HUES6 (cell line): ENCODE data around the gene WWTR1.

ENCODE experiments used
- H3K27ac ChIP-seq: 2 replicates; pipeline ENCODE4 v1.7.0; 2013; ENCODE audit warnings: low read depth, mild to moderate bottlenecking, low read length, inconsistent platforms
- H3K27me3 ChIP-seq: 2 replicates; pipeline ENCODE4 v1.6.1; 2013; ENCODE audit warnings: low read length; ENCODE audit not compliant: control insufficient read depth, insufficient read depth
- H3K36me3 ChIP-seq: 2 replicates; pipeline ENCODE4 v1.6.1; 2013; ENCODE audit warnings: low read length; ENCODE audit not compliant: control insufficient read depth, insufficient read depth
- H3K4me1 ChIP-seq: 2 replicates; pipeline ENCODE4 v1.6.1; 2013; ENCODE audit warnings: low read length; ENCODE audit not compliant: control insufficient read depth, insufficient read depth
- H3K4me3 ChIP-seq: 2 replicates; pipeline ENCODE4 v1.5.1; 2013; ENCODE audit warnings: low read depth, low read length
- H3K9ac ChIP-seq: one replicate; pipeline ENCODE4 v1.6.1; 2013; ENCODE audit warnings: mild to moderate bottlenecking, low read length
- H3K9me3 ChIP-seq: 2 replicates; pipeline ENCODE4 v1.6.1; 2013; ENCODE audit warnings: low read depth, low read length; ENCODE audit not compliant: control insufficient read depth, insufficient read depth

Gene WWTR1

DNA sequence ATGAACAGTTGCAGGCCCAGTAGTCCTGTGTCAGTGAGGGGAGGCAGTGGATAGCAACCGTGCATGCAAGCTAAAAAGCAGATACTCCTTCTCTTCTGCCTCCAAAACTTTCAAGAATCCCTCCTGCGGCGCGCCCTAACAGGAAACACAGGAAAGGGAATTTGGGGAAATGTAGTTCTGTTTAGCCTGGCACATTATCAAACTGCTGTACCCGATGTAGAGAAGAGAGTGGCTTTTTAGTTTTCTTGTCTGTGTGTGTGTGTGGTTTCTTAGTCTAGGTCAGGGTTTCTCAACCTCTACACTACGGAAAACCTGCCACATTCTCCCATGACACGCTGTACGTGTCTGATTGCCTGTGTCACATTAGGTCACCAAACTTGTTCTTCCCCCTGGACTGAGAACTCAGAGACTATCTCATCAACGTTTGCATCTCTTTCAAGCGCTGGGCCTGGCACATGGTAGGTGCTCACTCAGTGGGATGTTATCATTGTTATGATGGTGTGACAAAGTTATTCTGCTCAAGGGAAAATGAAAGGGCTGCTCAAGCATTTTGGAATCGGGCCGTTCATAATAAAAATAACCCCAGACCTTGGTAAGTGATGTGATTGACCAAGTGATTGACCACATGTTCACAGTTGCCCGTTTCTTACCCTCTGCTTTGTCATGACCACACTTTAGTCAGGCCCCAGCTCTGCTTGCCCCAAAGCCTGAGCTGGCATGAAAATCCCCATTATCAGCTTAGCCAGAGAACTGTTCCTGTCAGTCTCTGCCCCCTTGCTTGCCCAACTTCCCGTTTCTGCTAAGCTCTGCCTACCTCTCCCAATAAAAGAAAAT lies 150.1 kb downstream of the WWTR1 start:
- H3K9me3 ChIP-seq = no peaks in the 10 kb centered on the region
- H3K9ac ChIP-seq = no peak overlapping the region
- H3K4me3 ChIP-seq = no peak overlapping the region
- H3K27me3 ChIP-seq = no peaks in the 10 kb centered on the region
- H3K4me1 ChIP-seq = peaks cover 7% of the 10 kb centered on the region; the same call in 1 of the 2 replicates
- no peak overlapping the region for H3K27ac ChIP-seq
- no peaks in the 10 kb centered on the region for H3K36me3 ChIP-seq

DNA sequence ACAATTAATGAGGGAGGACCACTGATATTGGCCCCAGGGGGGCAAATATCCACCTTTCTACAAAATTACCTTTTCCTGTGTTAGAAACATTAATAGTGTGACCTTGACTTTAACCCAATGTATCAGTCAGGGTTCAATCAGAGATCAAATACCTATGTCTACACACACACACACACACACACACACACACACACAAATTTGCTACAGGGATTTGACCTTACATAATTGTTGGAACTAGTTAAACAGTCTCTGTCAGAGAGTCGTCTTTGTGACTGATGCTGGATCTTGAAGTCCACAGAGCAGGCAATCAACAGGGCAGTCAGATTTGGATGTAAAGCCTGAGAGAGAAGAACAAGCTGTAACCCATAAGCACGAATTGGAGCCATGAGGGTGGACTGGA lies 150.9 kb downstream of the WWTR1 start:
- no peaks in the 10 kb centered on the region for H3K9me3 ChIP-seq
- no peak overlapping the region for H3K27ac ChIP-seq
- H3K4me1 ChIP-seq = peaks cover 7% of the 10 kb centered on the region; the same call in 1 of the 2 replicates
- no peaks in the 10 kb centered on the region for H3K27me3 ChIP-seq
- H3K36me3 ChIP-seq = no peaks in the 10 kb centered on the region
- no peak overlapping the region for H3K4me3 ChIP-seq
- no peak overlapping the region for H3K9ac ChIP-seq

DNA sequence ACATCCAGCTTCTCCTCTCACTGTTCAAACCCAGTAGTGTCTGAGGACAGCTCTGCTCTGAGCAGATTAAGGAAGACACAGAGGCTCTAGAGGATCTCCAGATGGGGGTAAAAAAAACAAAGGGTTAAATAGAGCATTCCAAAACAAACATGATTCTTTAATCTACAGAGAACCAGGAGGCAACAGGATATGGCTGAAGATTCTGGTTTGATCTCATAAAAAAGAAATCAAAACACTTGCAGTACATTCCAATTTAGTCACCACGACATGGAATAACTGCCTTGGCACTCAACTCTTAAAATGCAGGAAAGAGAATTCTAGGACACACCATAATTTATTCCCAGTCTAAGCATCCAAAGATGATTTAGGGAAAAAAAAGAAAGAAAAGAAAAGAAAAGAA lies 151.3 kb downstream of the WWTR1 start:
- no peak overlapping the region for H3K9ac ChIP-seq
- peaks cover 10% of the 10 kb centered on the region for H3K4me1 ChIP-seq
- H3K9me3 ChIP-seq = no peaks in the 10 kb centered on the region
- no peak overlapping the region for H3K27ac ChIP-seq
- H3K27me3 ChIP-seq = no peaks in the 10 kb centered on the region
- H3K36me3 ChIP-seq = no peaks in the 10 kb centered on the region
- no peak overlapping the region for H3K4me3 ChIP-seq

DNA sequence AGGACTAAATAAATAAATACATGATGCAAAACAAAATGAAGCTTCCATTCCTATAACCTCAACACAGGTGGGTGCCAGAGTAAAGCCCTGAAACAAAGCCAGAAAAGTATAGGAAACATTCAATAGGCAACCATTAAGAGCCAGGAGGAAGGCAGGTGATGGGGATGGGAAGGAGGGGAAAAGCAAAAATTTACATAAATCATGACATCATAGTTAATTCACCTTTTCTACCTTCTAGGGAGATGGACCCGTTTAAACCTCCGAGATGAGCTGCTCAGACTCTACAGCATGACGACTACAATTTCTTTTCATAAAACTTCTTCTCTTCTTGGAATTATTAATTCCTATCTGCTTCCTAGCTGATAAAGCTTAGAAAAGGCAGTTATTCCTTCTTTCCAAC lies 155.4 kb downstream of the WWTR1 start:
- H3K9me3 ChIP-seq = no peaks in the 10 kb centered on the region
- no peak overlapping the region for H3K27ac ChIP-seq
- no peak overlapping the region for H3K4me3 ChIP-seq
- H3K4me1 ChIP-seq = peaks cover 9% of the 10 kb centered on the region
- no peak overlapping the region for H3K9ac ChIP-seq
- no peaks in the 10 kb centered on the region for H3K36me3 ChIP-seq
- no peaks in the 10 kb centered on the region for H3K27me3 ChIP-seq

DNA sequence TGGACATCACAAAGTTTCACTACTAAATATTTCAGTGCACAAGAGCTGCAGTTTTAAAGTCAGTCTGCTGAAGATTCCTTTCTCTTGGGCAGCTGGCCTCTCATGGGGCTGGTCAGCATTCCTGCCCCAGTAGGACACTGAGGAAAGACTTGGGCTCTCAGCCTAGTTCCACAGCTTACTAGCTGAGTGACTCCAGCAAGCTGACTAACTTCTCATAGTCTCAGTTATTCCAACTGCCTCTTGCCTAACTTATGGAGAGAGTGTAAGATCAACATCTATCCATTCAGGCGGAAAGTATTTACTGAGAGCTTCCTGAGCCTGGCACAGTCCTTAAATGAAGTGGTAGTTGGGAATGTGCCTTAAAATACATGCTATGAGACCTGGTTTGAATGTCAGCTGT lies 156.3 kb downstream of the WWTR1 start:
- H3K27ac ChIP-seq = no peak overlapping the region

DNA sequence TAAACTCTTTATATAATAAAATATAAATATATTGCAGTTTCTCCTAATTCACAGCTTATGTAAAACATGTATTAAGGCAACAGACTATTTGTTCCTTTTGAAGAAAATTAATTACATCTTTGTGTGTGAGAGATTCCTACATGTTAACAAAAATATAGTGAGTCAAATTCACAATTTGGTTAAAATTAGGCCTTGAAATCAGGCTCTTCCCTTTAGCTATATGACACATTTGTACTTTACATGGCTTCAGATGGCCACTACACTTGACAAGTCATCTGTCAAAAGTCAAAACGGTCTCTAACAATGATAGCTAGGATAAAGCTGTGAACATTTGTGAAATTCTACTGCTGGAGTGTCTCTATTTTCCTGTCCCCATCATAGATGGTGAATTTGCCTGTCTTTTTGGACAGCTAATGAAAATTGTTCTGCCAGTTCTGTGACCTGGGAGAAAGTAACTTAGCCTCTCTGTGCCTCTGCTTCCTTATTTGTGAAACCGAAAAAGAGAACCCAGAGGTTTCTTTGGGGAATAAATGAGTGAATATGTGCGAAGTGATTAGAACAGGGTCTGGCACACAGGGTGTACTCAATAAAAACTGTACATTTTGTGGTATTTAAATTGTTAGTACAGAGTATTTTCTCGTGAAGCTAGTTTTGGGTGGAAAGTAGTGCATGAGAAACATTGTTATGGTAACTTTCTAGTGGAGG lies 159.7 kb downstream of the WWTR1 start:
- Histone ChIP-seq H3K9ac (no peak overlapping the region), H3K27ac (no peak overlapping the region), H3K27me3 (no peaks in the 10 kb centered on the region), H3K4me3 (no peak overlapping the region), H3K36me3 (no peaks in the 10 kb centered on the region), H3K4me1 (peaks cover 9% of the 10 kb centered on the region), H3K9me3 (no peaks in the 10 kb centered on the region)

More for the DNA sequence above, 156.3 kb downstream of the WWTR1 start:
- H3K9me3 ChIP-seq = no peaks in the 10 kb centered on the region
- H3K27me3 ChIP-seq = no peaks in the 10 kb centered on the region
- H3K9ac ChIP-seq = no peak overlapping the region
- H3K4me1 ChIP-seq = peaks cover 6% of the 10 kb centered on the region
- H3K36me3 ChIP-seq = no peaks in the 10 kb centered on the region
- no peak overlapping the region for H3K4me3 ChIP-seq

DNA sequence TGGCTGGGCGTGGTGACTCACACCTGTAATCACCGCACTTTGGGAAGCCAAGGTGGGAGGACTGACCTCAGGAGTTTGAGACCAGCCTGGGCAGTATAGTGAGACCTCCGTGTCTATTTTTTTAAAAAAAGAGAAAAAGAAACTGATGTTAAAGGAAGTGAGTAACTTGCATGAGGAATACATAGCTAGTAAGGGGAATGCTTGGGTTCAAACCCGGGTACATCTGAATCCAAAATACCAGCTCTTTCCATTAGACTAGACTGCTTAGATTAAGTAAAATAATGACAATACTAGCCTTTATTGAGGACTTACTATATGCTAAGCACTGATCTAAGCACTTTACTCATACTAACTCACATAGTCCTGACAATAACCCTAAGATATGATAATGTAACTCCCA lies 160.9 kb downstream of the WWTR1 start:
- Histone ChIP-seq H3K27ac (no peak overlapping the region), H3K4me3 (no peak overlapping the region), H3K4me1 (peaks cover 9% of the 10 kb centered on the region), H3K9ac (no peak overlapping the region), H3K27me3 (no peaks in the 10 kb centered on the region), H3K9me3 (no peaks in the 10 kb centered on the region), H3K36me3 (no peaks in the 10 kb centered on the region)

DNA sequence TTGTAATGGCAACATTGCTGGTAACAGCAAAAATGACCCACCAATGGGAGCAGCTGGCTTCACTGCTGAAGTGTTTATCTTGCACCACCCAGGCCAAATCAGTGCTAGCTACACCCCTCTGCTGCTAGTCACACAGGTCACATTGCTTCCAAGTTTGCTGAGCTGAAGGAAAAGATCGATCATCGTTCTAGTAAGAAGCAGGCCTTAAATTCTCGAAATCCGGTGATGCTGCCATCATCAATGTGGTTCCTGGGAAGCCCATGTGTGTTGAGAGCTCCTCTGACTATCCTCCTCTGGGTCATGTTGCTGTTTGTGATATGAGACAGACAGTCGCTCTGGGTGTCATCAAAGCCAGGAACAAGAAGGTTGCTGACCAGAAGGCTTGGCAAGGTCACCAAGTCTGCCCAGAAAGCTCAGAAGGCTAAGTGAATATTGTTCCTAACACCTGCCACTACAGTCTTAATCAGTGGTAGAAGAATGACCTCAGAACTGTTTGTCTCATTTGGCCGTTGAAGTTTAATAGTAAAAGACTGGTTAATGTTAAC lies 162.2 kb downstream of the WWTR1 start:
- no peaks in the 10 kb centered on the region for H3K27me3 ChIP-seq
- H3K4me3 ChIP-seq = no peak overlapping the region
- H3K36me3 ChIP-seq = no peaks in the 10 kb centered on the region
- H3K4me1 ChIP-seq = peaks cover 4% of the 10 kb centered on the region
- H3K9me3 ChIP-seq = no peaks in the 10 kb centered on the region; the same call in 1 of the 2 replicates
- no peak overlapping the region for H3K27ac ChIP-seq
- H3K9ac ChIP-seq = no peak overlapping the region

DNA sequence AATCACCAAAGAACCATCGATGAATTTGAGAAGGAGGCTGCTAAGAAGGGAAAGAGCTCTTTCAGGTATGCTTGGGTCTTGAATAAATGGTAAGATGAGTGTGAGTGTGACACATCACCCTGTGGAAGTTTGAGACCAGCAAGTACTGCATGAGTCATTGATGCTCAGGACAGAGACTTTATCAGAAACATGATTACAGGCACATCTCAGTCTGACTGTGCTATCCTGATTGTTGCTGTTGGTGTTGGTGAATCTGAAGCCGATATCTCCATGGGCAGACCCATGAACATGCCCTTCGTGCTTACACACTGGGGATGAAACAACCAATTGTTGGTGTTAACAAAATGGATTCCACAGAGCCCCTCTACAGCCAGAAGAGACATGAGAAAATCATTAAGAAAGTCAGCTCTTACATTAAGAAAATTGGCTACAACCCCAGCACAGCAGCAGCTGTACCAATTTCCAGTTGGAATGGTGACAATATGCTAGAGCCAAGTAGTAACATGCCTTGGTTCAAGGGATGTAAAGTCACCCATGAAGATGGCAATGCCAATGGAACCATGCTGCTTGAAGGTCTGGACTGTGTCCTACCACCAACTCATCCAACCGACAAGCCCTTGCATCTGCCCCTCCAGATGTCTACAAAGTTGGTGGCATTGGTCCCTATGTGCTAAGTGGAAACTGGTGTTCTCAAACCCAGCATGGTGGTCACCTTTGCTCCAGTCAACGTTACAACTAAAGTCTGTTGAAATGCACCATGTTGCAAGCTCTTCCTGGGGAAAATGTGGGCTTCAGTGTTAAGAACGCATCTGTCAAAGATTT lies 162.9 kb downstream of the WWTR1 start:
- Histone ChIP-seq H3K36me3 (no peaks in the 10 kb centered on the region), H3K9ac (no peak overlapping the region), H3K4me1 (peaks cover 4% of the 10 kb centered on the region), H3K4me3 (no peak overlapping the region), H3K27ac (no peak overlapping the region), H3K27me3 (no peaks in the 10 kb centered on the region), H3K9me3 (no peaks in the 10 kb centered on the region; the same call in 1 of the 2 replicates)

DNA sequence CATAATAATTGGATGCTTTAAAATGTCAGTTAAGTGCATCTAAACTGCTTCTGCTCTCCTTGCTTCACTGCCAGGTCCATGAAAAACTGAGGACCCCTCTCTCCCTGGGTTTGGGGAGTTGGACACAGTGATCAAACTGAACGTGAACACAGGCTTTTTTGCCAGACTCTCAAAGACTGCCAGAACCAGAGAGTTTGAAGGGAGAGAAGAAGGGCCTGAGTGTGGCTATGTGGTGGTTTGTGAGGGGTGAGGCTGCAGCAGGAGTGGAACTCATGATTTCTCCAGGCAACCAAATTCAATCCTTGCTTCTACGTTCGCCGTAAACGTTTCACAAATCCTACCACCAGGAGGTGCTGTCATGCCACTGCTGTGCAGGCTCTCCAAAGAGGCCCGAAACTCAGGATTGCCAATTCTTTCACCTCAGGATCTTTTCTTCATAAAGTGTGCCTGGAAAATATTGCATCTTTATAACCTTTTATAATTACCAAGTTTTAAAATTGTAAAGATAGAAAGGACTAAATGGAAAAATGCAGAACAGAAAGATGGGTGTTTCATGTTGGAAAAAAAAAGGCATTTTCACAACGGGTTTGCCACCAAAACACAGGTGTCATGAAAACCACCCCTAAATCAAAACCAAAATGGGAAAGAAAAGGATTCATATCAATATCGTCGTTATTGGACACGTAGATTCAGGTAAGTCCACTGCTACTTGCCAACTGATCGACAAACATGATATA lies 163.6 kb downstream of the WWTR1 start:
- no peaks in the 10 kb centered on the region for H3K27me3 ChIP-seq
- no peak overlapping the region for H3K4me3 ChIP-seq
- H3K9ac ChIP-seq = no peak overlapping the region
- H3K9me3 ChIP-seq = no peaks in the 10 kb centered on the region; the same call in 1 of the 2 replicates
- H3K4me1 ChIP-seq = peaks cover 4% of the 10 kb centered on the region
- H3K27ac ChIP-seq = no peak overlapping the region
- H3K36me3 ChIP-seq = no peaks in the 10 kb centered on the region
